HPDE6-E6E7 (cell line): ENCODE data around the gene CAPN15.

Source experiments
- DNase-seq: peaks from one replicate; pipeline ENCODE4 v3.0.0; 2011; ENCODE audit warnings: missing footprints; ENCODE audit errors: extremely low spot score

The CAPN15 gene

GRCh38 chr16:544517-544916, 17.0 kb downstream of the CAPN15 start:
- DNase-seq: no peak

- DNase-seq: no peak
Measured at GRCh38 chr16:546909-547770, 19.6 kb downstream of the CAPN15 start.

- no peak for DNase-seq
Measured at GRCh38 chr16:548586-548985, 21.1 kb downstream of the CAPN15 start.

- DNase-seq: no peak
Measured at GRCh38 chr16:549544-550263, 22.2 kb downstream of the CAPN15 start.

GRCh38 chr16:551210-551609, 23.7 kb downstream of the CAPN15 start:
- DNase-seq: no peak

GRCh38 chr16:552171-552570, 24.7 kb downstream of the CAPN15 start:
- no peak for DNase-seq

- no peak for DNase-seq
Measured at GRCh38 chr16:553601-554296, 26.2 kb downstream of the CAPN15 start.

GRCh38 chr16:554297-554621, 26.7 kb downstream of the CAPN15 start:
- no peak for DNase-seq

- peak; percentile 83 for DNase-seq
Measured at GRCh38 chr16:554640-555365, 27.3 kb downstream of the CAPN15 start.

GRCh38 chr16:555528-556473, 28.3 kb downstream of the CAPN15 start:
- no peak for DNase-seq

GRCh38 chr16:556474-557173, 29.1 kb downstream of the CAPN15 start:
- no peak for DNase-seq

GRCh38 chr16:557463-558297, 30.2 kb downstream of the CAPN15 start:
- DNase-seq: no peak

- DNase-seq: no peak
Measured at GRCh38 chr16:558298-559020, 30.9 kb downstream of the CAPN15 start.

GRCh38 chr16:559021-559380, 31.5 kb downstream of the CAPN15 start:
- DNase-seq: no peak

- no peak for DNase-seq
Measured at GRCh38 chr16:559411-560203, 32.1 kb downstream of the CAPN15 start.

GRCh38 chr16:560204-560700, 32.7 kb downstream of the CAPN15 start, which contains the start of gene PRR35:
TSS of gene PRR35 (plus strand) at chr16:560394. CDS start at chr16:563295, 2,901 bp downstream.
- DNase-seq: no peak

- no peak for DNase-seq
Measured at GRCh38 chr16:560701-561412, 33.3 kb downstream of the CAPN15 start.
